GM21515 (cell line): Measurements from ENCODE around the gene SEMA3E.
"Not testable (repeated sequence)": the region's sequence is repeated elsewhere in the genome, so short reads cannot be mapped to it uniquely, and the experiment has no call there.

ENCODE experiments used
- ATAC-seq: cut with Tn5 transposase; IDR thresholded peaks from one replicate; pipeline ENCODE4 v1.9.1; 2021; ENCODE audit not compliant: unreplicated experiment

Gene SEMA3E

GRCh38 chr7:83457022-83457892, 191.7 kb downstream of the SEMA3E start:
- ATAC-seq = no peak

GRCh38 chr7:83456413-83456812, 192.5 kb downstream of the SEMA3E start:
- ATAC-seq = no peak

- no peak for ATAC-seq
These were observed 193.3 kb downstream of the SEMA3E start for GRCh38 chr7:83455612-83456011.

GRCh38 chr7:83452256-83452655, 196.7 kb downstream of the SEMA3E start:
- ATAC-seq = no peak

- ATAC-seq = no peak
These were observed 197.4 kb downstream of the SEMA3E start for GRCh38 chr7:83451501-83452045.

GRCh38 chr7:83449781-83450180, 199.2 kb downstream of the SEMA3E start:
- no peak for ATAC-seq

GRCh38 chr7:83447681-83448080, 201.3 kb downstream of the SEMA3E start:
- ATAC-seq = no peak

GRCh38 chr7:83446102-83446669, 202.8 kb downstream of the SEMA3E start:
- ATAC-seq = no peak

GRCh38 chr7:83442911-83443310, 206.0 kb downstream of the SEMA3E start:
- no peak for ATAC-seq

- ATAC-seq = no peak
These were observed 209.9 kb downstream of the SEMA3E start for GRCh38 chr7:83439026-83439425.

- not testable (repeated sequence) for ATAC-seq
These were observed 218.7 kb downstream of the SEMA3E start for GRCh38 chr7:83430289-83430688.

- no peak for ATAC-seq
These were observed 219.4 kb downstream of the SEMA3E start for GRCh38 chr7:83429493-83429892.

GRCh38 chr7:83427884-83428283, 221.1 kb downstream of the SEMA3E start:
- ATAC-seq = no peak

- ATAC-seq = no peak
These were observed 222.6 kb downstream of the SEMA3E start for GRCh38 chr7:83426325-83426724.

- no peak for ATAC-seq
These were observed 229.9 kb downstream of the SEMA3E start for GRCh38 chr7:83419013-83419412.

GRCh38 chr7:83415840-83416239, 233.1 kb downstream of the SEMA3E start:
- ATAC-seq = no peak

- ATAC-seq = no peak
These were observed 234.0 kb downstream of the SEMA3E start for GRCh38 chr7:83414947-83415346.

GRCh38 chr7:83413831-83414230, 235.1 kb downstream of the SEMA3E start:
- ATAC-seq = no peak

GRCh38 chr7:83413424-83413823, 235.5 kb downstream of the SEMA3E start:
- no peak for ATAC-seq

- no peak for ATAC-seq
These were observed 237.8 kb downstream of the SEMA3E start for GRCh38 chr7:83410989-83411591.

- ATAC-seq = no peak
These were observed 254.2 kb downstream of the SEMA3E start for GRCh38 chr7:83394776-83395175.

GRCh38 chr7:83388436-83388835, 260.5 kb downstream of the SEMA3E start:
- ATAC-seq = no peak
